Activated CD8-positive, alpha-beta memory T cell treated with anti-CD3 and anti-CD28 coated beads, Interleukin-2, amount 50 U/mL, for 1 hour (primary cell): Measurements from ENCODE around the gene ZNF385C.
"Not testable (repeated sequence)": the region's sequence is repeated elsewhere in the genome, so short reads cannot be mapped to it uniquely, and the experiment has no call there.

Source experiments
- DNase-seq: peaks from one replicate; pipeline ENCODE4 v3.0.0-alpha.2; 2020; ENCODE audit errors: extremely low read depth

ZNF385C gene

GRCh38 chr17:42019509-42020404 lies 78.5 kb downstream of the ZNF385C start, which contains the start of gene NKIRAS2:
NKIRAS2 (plus strand) TSS chr17:42020090; CDS start chr17:42021578, 1,488 bp downstream.
- peak; percentile 76 for DNase-seq

- DNase-seq: no peak
Measured at GRCh38 chr17:42018988-42019387, 79.3 kb downstream of the ZNF385C start.

- no peak for DNase-seq
Measured at GRCh38 chr17:42018339-42018738, 79.9 kb downstream of the ZNF385C start.

- DNase-seq: no peak
Measured at GRCh38 chr17:42017866-42018200, 80.4 kb downstream of the ZNF385C start.

- DNase-seq: peak; percentile 66
Measured at GRCh38 chr17:42016941-42017865, 81.1 kb downstream of the ZNF385C start, which contains the start of gene DNAJC7. DNAJC7 (minus strand) TSS chr17:42017439; CDS start chr17:42017416, 23 bp downstream.

GRCh38 chr17:42016411-42016831 lies 81.9 kb downstream of the ZNF385C start:
- DNase-seq: no peak

GRCh38 chr17:42013740-42014139 lies 84.5 kb downstream of the ZNF385C start:
- not testable (repeated sequence) for DNase-seq

- DNase-seq: not testable (repeated sequence)
Measured at GRCh38 chr17:42012363-42012762, 85.9 kb downstream of the ZNF385C start.

GRCh38 chr17:42010898-42011516 lies 87.3 kb downstream of the ZNF385C start:
- no peak for DNase-seq

GRCh38 chr17:42010266-42010680 lies 88.0 kb downstream of the ZNF385C start:
- DNase-seq: not testable (repeated sequence)

- no peak for DNase-seq
Measured at GRCh38 chr17:42009170-42009569, 89.1 kb downstream of the ZNF385C start.

GRCh38 chr17:42005166-42005565 lies 93.1 kb downstream of the ZNF385C start:
- no peak for DNase-seq

- DNase-seq: no peak
Measured at GRCh38 chr17:42002792-42003301, 95.4 kb downstream of the ZNF385C start.

- no peak for DNase-seq
Measured at GRCh38 chr17:42002175-42002791, 96.0 kb downstream of the ZNF385C start.

GRCh38 chr17:42001729-42002128 lies 96.5 kb downstream of the ZNF385C start:
- no peak for DNase-seq

GRCh38 chr17:42000413-42001133 lies 97.7 kb downstream of the ZNF385C start:
- DNase-seq: no peak

- DNase-seq: no peak
Measured at GRCh38 chr17:41998497-41998896, 99.8 kb downstream of the ZNF385C start.

GRCh38 chr17:41996855-41997164 lies 101.5 kb downstream of the ZNF385C start:
- DNase-seq: no peak

GRCh38 chr17:41992576-41992975 lies 105.7 kb downstream of the ZNF385C start:
- DNase-seq: no peak

GRCh38 chr17:41989702-41990419 lies 108.4 kb downstream of the ZNF385C start:
- DNase-seq: no peak
